Measurements from ENCODE around the gene AOPEP.

The AOPEP gene

DNA sequence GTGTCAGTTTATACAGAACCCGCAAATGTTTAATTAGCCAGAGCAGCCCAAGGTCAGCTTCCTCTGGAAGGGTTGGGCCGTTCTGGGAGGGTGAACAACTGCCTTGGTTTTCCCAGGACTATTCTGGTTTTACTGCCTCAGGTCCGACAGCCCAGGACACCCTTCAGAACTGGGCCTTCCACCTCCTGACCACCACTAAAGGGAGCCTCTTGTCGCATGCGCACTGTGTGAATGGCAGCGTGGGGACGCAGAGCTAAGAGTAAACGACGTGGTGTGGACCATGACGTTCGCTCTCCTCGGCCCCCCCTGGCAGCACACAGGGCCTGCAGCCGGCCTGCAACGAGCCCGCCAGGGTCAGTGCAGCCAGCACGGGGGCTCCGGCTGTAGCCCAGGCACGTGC is 376.1 kb downstream of the AOPEP start (continued):
- TF ChIP-seq, protein P1, sequence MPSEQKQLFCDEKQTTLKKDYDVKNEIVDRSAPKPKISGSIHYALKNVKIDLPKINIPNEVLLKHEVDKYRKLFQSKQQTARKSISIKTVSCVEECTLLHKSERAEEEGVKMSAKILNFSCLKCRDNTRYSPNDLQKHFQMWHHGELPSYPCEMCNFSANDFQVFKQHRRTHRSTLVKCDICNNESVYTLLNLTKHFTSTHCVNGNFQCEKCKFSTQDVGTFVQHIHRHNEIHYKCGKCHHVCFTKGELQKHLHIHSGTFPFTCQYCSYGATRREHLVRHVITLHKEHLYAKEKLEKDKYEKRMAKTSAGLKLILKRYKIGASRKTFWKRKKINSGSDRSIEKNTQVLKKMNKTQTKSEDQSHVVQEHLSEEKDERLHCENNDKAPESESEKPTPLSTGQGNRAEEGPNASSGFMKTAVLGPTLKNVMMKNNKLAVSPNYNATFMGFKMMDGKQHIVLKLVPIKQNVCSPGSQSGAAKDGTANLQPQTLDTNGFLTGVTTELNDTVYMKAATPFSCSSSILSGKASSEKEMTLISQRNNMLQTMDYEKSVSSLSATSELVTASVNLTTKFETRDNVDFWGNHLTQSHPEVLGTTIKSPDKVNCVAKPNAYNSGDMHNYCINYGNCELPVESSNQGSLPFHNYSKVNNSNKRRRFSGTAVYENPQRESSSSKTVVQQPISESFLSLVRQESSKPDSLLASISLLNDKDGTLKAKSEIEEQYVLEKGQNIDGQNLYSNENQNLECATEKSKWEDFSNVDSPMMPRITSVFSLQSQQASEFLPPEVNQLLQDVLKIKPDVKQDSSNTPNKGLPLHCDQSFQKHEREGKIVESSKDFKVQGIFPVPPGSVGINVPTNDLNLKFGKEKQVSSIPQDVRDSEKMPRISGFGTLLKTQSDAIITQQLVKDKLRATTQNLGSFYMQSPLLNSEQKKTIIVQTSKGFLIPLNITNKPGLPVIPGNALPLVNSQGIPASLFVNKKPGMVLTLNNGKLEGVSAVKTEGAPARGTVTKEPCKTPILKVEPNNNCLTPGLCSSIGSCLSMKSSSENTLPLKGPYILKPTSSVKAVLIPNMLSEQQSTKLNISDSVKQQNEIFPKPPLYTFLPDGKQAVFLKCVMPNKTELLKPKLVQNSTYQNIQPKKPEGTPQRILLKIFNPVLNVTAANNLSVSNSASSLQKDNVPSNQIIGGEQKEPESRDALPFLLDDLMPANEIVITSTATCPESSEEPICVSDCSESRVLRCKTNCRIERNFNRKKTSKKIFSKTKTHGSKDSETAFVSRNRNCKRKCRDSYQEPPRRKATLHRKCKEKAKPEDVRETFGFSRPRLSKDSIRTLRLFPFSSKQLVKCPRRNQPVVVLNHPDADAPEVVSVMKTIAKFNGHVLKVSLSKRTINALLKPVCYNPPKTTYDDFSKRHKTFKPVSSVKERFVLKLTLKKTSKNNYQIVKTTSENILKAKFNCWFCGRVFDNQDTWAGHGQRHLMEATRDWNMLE (tag by site-specific recombination; conservative IDR thresholded peaks at IDR 0.05; ENCODE audit: low read depth): no peak
- TF ChIP-seq ZNF792 (tag by site-specific recombination; IDR thresholded peaks at IDR 0.05): no peak

DNA sequence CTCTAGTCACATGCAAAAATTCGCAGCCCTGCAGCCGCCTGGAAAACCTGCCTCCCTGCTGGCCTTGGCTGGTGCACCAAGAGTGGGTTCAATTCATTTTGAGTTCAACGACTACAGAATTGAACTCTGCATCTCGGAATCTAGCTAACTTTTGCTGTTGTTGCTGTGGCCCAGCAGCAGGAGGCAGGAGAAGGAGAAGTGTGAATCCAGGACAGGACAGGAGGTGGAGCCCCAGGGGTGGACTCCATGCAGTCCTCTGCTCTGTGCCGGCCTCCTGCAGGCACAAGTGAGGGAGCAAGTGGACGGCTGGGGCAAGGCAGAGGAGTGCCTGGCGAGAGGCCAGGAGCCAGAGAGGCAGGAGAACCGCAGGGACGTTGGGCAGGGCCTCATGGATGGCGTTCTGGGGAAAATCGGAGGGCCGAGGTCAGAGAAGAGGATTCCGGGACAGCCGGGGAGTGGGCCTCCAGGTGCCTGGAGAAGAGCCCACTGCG is 376.8 kb downstream of the AOPEP start:
- POLR2A ChIA-PET: no interaction called here
- CTCF ChIA-PET: interaction anchor here (0.7 kb wide), 1 partner anchor 82 kb away, joined by 4 read pairs; no protein-coding TSS in a partner anchor
- Histone ChIP-seq H3K4me3 (ENCODE audit: low read depth, low read length) (no peak overlapping the region), H3K36me3 (ENCODE audit: control insufficient read depth in 2 of 2, insufficient read depth in 1 of 2, low read length in 2 of 2) (peaks cover 0 to 36% of the 10 kb centered on the region in 2 experiments; a peak in 1 of 3 replicates), H3K27ac (ENCODE audit: extremely low read depth, low read depth, low read length) (no peak overlapping the region), H3K9me3 (ENCODE audit: control insufficient read depth, insufficient read depth, low read depth, low read length) (no peaks in the 10 kb centered on the region), H3K4me1 (ENCODE audit: control insufficient read depth, insufficient read depth, low read length) (no peaks in the 10 kb centered on the region)
- TF ChIP-seq ZNF2 (tag by site-specific recombination; IDR thresholded peaks at IDR 0.05) (no peak), ZNF843 (tag by site-specific recombination; IDR thresholded peaks at IDR 0.05) (no peak), ZSCAN16 (tag by site-specific recombination; IDR thresholded peaks at IDR 0.05) (no peak), ZIC2 (tag by site-specific recombination; IDR thresholded peaks at IDR 0.05) (peak; percentile 82), ZNF423 (tag by site-specific recombination; IDR thresholded peaks at IDR 0.05) (no peak)
- TF ChIP-seq, protein P2, sequence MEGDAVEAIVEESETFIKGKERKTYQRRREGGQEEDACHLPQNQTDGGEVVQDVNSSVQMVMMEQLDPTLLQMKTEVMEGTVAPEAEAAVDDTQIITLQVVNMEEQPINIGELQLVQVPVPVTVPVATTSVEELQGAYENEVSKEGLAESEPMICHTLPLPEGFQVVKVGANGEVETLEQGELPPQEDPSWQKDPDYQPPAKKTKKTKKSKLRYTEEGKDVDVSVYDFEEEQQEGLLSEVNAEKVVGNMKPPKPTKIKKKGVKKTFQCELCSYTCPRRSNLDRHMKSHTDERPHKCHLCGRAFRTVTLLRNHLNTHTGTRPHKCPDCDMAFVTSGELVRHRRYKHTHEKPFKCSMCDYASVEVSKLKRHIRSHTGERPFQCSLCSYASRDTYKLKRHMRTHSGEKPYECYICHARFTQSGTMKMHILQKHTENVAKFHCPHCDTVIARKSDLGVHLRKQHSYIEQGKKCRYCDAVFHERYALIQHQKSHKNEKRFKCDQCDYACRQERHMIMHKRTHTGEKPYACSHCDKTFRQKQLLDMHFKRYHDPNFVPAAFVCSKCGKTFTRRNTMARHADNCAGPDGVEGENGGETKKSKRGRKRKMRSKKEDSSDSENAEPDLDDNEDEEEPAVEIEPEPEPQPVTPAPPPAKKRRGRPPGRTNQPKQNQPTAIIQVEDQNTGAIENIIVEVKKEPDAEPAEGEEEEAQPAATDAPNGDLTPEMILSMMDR (tag by site-specific recombination; IDR thresholded peaks at IDR 0.05): peak; percentile 39; the same call in 1 of the 2 replicates

DNA sequence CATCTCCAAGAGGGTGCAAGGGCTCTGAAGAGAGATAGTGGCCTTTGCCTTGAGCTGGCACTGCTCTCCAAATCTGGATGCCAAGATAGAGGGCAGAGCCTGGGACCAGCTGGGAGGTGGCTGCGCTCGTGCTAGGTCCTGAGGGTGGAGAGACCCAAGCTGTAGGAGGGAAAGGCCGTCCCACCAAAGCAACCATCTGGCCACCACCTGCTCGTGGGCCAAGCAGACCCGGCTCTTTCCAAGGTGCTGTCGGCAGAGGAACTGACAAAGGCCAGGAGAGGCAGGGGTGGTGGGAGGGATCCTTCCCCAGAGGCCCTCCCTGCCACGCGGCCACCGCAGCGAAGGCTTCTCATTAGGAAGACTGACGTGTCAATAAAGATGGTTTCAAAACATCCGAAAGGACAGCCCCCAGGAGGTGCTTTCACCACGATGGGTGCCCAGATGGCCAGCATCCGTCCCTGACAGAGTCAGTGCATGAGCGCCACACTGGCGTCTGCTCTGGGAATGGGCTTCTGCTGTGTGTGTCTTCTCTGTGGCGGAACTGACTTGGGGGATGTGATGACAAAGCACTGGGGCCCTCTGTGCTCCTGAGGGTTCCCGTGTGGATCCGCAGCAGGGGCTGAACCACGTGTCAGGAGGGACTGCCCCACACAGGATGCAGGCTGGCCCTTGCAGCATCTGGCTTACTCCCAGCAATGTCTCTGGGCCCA is 377.5 kb downstream of the AOPEP start:
- POLR2A ChIA-PET: no interaction called here
- Histone ChIP-seq H3K27ac (ENCODE audit: extremely low read depth, low read depth, low read length) (no peak overlapping the region), H3K36me3 (ENCODE audit: control insufficient read depth in 2 of 2, insufficient read depth in 1 of 2, low read length in 2 of 2) (peaks cover 0 to 36% of the 10 kb centered on the region in 2 experiments; a peak in 1 of 3 replicates), H3K4me1 (ENCODE audit: control insufficient read depth, insufficient read depth, low read length) (no peaks in the 10 kb centered on the region), H3K4me3 (ENCODE audit: low read depth, low read length) (no peak overlapping the region), H3K9me3 (ENCODE audit: control insufficient read depth, insufficient read depth, low read depth, low read length) (no peaks in the 10 kb centered on the region)
- CTCF ChIA-PET: no interaction called here
- TF ChIP-seq ZNF248 (tag by site-specific recombination; IDR thresholded peaks at IDR 0.05) (no peak), FEZF1 (tag by site-specific recombination; IDR thresholded peaks at IDR 0.05) (no peak), KLF1 (tag by site-specific recombination; IDR thresholded peaks at IDR 0.05) (no peak), ZNF571 (tag by site-specific recombination; IDR thresholded peaks at IDR 0.05) (no peak), ZNF341 (tag by site-specific recombination; IDR thresholded peaks at IDR 0.05; ENCODE audit: low read depth) (no peak), ZNF660 (tag by site-specific recombination; IDR thresholded peaks at IDR 0.05) (no peak), ZNF211 (tag by site-specific recombination; IDR thresholded peaks at IDR 0.05; ENCODE audit: low read depth) (no peak), ZNF354C (tag by site-specific recombination; IDR thresholded peaks at IDR 0.05; ENCODE audit: borderline replicate concordance, low read depth) (no peak), ZNF529 (tag by site-specific recombination; IDR thresholded peaks at IDR 0.05; ENCODE audit: insufficient replicate concordance) (no peak), SP7 (tag by site-specific recombination; IDR thresholded peaks at IDR 0.05) (no peak), ZNF610 (tag by site-specific recombination; IDR thresholded peaks at IDR 0.05; ENCODE audit: borderline replicate concordance) (no peak), ZNF585B (tag by site-specific recombination; IDR thresholded peaks at IDR 0.05) (no peak), ZNF391 (tag by site-specific recombination; IDR thresholded peaks at IDR 0.05; ENCODE audit: borderline replicate concordance, low read depth) (no peak), ZNF324 (tag by site-specific recombination; IDR thresholded peaks at IDR 0.05) (no peak), ZSCAN30 (tag by site-specific recombination; IDR thresholded peaks at IDR 0.05) (no peak)
- TF ChIP-seq, protein P3, sequence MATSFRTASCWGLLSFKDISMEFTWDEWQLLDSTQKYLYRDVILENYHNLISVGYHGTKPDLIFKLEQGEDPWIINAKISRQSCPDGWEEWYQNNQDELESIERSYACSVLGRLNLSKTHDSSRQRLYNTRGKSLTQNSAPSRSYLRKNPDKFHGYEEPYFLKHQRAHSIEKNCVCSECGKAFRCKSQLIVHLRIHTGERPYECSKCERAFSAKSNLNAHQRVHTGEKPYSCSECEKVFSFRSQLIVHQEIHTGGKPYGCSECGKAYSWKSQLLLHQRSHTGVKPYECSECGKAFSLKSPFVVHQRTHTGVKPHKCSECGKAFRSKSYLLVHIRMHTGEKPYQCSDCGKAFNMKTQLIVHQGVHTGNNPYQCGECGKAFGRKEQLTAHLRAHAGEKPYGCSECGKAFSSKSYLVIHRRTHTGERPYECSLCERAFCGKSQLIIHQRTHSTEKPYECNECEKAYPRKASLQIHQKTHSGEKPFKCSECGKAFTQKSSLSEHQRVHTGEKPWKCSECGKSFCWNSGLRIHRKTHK (tag by site-specific recombination; IDR thresholded peaks at IDR 0.05): no peak
- TF ChIP-seq, protein P4, sequence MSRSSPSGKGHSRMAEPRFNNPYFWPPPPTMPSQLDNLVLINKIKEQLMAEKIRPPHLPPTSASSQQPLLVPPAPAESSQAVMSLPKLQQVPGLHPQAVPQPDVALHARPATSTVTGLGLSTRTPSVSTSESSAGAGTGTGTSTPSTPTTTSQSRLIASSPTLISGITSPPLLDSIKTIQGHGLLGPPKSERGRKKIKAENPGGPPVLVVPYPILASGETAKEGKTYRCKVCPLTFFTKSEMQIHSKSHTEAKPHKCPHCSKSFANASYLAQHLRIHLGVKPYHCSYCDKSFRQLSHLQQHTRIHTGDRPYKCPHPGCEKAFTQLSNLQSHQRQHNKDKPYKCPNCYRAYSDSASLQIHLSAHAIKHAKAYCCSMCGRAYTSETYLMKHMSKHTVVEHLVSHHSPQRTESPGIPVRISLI (tag by site-specific recombination; IDR thresholded peaks at IDR 0.05): no peak

All from HEK293 (cell line).